Body of pancreas (tissue), 4 donors: Measurements from ENCODE around the gene SYCE3. TPM values are rescaled to one million over a fixed set of nuclear protein-coding genes. Genes with fewer than 3 reads are reported as not detected.

Experiments
- ATAC-seq: fragments of 150-250 bp; one replicate; pipeline ENCODE4 v1.9.1; 2016
- DNase-seq, 4 donors: peaks; one replicate each; pipeline ENCODE4 v3.0.0-alpha.2; 2019
- H3K27ac ChIP-seq, 4 donors: fragments of 200-600 bp; sonication (generic); 1 replicate in 3 of 4; 2 replicates in 1 of 4; pipeline versions ENCODE4 v1.5.1 to v1.6.1; 2016 to 2019; ENCODE audit warnings: mild to moderate bottlenecking in 1 of 4, mixed read lengths in 1 of 4, moderate library complexity in 1 of 4
- H3K27me3 ChIP-seq, 2 donors: fragments of 200-600 bp; sonication (generic); one replicate each; pipeline ENCODE4 v1.6.0; 2016; ENCODE audit warnings: mild to moderate bottlenecking in 1 of 2
- H3K36me3 ChIP-seq, 2 donors: fragments of 200-600 bp; sonication (generic); replicated peaks in 1 of 2; 2 replicates each; pipeline ENCODE4 v1.5.1; 2016; ENCODE audit warnings: low read depth in 2 of 2; ENCODE audit not compliant: insufficient read depth in 1 of 2
- H3K4me1 ChIP-seq: fragments of 200-600 bp; sonication (generic); one replicate; pipeline ENCODE4 v1.6.0; 2016
- H3K4me3 ChIP-seq, 2 donors: fragments of 200-600 bp; sonication (generic); 1 replicate in 1 of 2; 2 replicates in 1 of 2; pipeline ENCODE4 v1.5.1; 2016 to 2019
- H3K9me3 ChIP-seq, 3 donors: fragments of 200-600 bp; sonication (generic); 1 replicate in 2 of 3; 2 replicates in 1 of 3; pipeline ENCODE4 v1.5.1; 2016
- POLR2A ChIP-seq, 3 donors: fragments of 450-650 bp; IDR thresholded peaks; one replicate each; pipeline ENCODE4 v1.6.1; 2016; ENCODE audit warnings: antibody characterized with exemption in 3 of 3, mild to moderate bottlenecking in 2 of 3
- WGBS, 2 donors: methylation state at CpG; one replicate each; pipeline ENCODE4 v1.1.5; 2017; 5-methylcytosine and 5-hydroxymethylcytosine counted together
- intact Hi-C: fragments of 100-400 bp; cut with DNase I; formaldehyde crosslinking; loops from one replicate; pipeline ENCODE4 v1.15.1; 2023
- total RNA-seq, 2 donors: library from RNA; depleted of rRNA; stranded (reverse); fragments of >200 nt; gene quantifications; one replicate each; pipeline ENCODE4 v1.1.0, GENCODE V29; 2016
- TF ChIP-seq, protein P1 (sequence below), 7 experiments: fragments of 450-650 bp in 4 of 7; fragments of 200-600 bp in 3 of 7; sonication (generic) in 3 of 7; IDR thresholded peaks; one replicate each; pipeline ENCODE4 v1.5.1; 2016 to 2019; ENCODE audit warnings: antibody characterized with exemption in 7 of 7

SYCE3 gene
- total RNA-seq, 2 donors from 2014 or later: not detected

DNA sequence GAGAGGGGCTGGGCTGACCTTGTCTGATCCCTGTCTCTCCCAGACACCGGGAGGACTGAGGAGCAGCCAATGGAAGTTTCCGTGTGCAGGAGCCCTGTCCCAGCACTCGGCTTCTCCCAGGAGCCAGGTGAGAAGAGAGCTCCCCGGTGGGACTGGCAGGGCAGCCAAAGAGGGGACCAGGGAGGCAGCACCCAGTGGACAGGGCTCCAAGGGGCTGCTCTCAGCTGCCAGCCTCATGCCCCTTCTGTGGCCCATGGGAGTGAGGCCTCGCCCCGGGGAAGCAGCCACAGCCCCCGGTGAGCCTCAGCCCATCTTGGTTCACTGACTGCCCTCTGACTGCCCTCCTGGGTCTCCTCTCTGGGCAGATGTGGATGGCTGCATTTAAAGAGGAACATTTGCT is 44.1 kb downstream of the SYCE3 start:
- ATAC-seq: no peak

DNA sequence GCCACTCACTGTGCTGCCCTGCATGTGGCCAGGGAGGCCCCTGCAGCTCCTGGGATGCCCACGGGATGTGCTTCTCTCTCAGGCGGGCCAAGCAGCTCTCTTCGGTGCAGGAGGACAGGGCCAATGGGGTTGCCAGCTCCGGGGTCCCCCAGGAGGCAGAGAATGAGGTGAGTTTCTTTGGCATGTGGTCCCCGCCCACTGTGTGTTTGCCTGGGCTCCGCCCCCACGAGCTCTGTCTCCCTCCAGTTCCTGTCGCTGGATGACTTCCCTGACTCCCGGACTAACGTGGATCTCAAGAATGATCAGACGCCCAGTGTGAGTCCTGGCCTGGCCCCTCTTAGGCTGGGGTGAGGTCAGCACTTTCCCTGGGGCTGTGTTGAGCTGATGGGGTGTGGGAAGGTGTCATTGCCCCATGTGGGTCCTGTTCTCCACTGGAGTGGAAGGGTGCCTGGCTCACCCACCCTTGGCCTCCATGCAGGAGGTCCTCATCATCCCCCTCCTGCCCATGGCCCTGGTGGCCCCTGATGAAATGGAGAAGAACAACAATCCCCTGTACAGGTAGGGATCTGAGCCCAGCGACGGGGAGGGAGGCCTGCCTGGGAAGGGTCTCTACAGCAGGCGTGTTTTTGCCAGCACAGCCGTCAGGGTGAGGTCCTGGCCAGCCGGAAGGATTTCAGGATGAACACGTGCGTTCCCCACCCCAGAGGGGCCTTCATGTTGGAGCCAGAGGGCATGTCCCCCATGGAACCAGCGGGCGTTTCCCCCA is 45.0 kb downstream of the SYCE3 start:
- TF ChIP-seq, protein P1, sequence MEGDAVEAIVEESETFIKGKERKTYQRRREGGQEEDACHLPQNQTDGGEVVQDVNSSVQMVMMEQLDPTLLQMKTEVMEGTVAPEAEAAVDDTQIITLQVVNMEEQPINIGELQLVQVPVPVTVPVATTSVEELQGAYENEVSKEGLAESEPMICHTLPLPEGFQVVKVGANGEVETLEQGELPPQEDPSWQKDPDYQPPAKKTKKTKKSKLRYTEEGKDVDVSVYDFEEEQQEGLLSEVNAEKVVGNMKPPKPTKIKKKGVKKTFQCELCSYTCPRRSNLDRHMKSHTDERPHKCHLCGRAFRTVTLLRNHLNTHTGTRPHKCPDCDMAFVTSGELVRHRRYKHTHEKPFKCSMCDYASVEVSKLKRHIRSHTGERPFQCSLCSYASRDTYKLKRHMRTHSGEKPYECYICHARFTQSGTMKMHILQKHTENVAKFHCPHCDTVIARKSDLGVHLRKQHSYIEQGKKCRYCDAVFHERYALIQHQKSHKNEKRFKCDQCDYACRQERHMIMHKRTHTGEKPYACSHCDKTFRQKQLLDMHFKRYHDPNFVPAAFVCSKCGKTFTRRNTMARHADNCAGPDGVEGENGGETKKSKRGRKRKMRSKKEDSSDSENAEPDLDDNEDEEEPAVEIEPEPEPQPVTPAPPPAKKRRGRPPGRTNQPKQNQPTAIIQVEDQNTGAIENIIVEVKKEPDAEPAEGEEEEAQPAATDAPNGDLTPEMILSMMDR (IDR thresholded peaks at IDR 0.05): no peak
- no peak for TF ChIP-seq POLR2A (IDR thresholded peaks at IDR 0.05)
- H3K9me3 ChIP-seq: no peaks in the 10 kb centered on the region
- H3K27me3 ChIP-seq: no peaks in the 10 kb centered on the region
- intact Hi-C loops: no loop called here
- DNase-seq: no peak
- H3K27ac ChIP-seq: no peak overlapping the region
- H3K4me3 ChIP-seq: no peak overlapping the region
- no peak for ATAC-seq
- 79 to 87% methylated on average over 9 to 19 of the region's 20 CpGs for WGBS, 2 donors
- H3K36me3 ChIP-seq: peaks cover 0 to 5% of the 10 kb centered on the region in 2 donors
- no peaks in the 10 kb centered on the region for H3K4me1 ChIP-seq

More for the DNA sequence above, 44.1 kb downstream of the SYCE3 start:
- Histone ChIP-seq H3K9me3 (no peaks in the 10 kb centered on the region), H3K4me1 (no peaks in the 10 kb centered on the region), H3K4me3 (no peak overlapping the region), H3K27ac (no peak overlapping the region), H3K36me3 (peaks cover 0 to 12% of the 10 kb centered on the region in 2 donors), H3K27me3 (no peaks in the 10 kb centered on the region)
- no peak for DNase-seq
- intact Hi-C loops: no loop called here
- WGBS, 2 donors: 93% methylated on average over 7 of the region's 7 CpGs; no CpG with 5 or more reads in 1 of the 2 donors
- no peak for TF ChIP-seq POLR2A (IDR thresholded peaks at IDR 0.05)
- TF ChIP-seq, protein P1 (IDR thresholded peaks at IDR 0.05): no peak

GRCh38 chr22:50516891-50517290 is 45.8 kb downstream of the SYCE3 start:
- intact Hi-C loops: no loop called here

GRCh38 chr22:50516068-50516467 is 46.7 kb downstream of the SYCE3 start:
- H3K9me3 ChIP-seq: no peaks in the 10 kb centered on the region
- intact Hi-C loops: no loop called here
- no peaks in the 10 kb centered on the region for H3K4me1 ChIP-seq
- no peak overlapping the region for H3K4me3 ChIP-seq
- TF ChIP-seq, protein P1 (IDR thresholded peaks at IDR 0.05): no peak
- no peak for TF ChIP-seq POLR2A (IDR thresholded peaks at IDR 0.05)
- DNase-seq (no peak), ATAC-seq (no peak)
- H3K27me3 ChIP-seq: no peaks in the 10 kb centered on the region
- no peak overlapping the region for H3K27ac ChIP-seq
- WGBS, 2 donors: 93 to 98% methylated on average over 8 of the region's 8 CpGs
- peaks cover 0 to 5% of the 10 kb centered on the region in 2 donors for H3K36me3 ChIP-seq

More at GRCh38 chr22:50516891-50517290, 45.8 kb downstream of the SYCE3 start:
- no peak overlapping the region for H3K27ac ChIP-seq
- no peaks in the 10 kb centered on the region for H3K4me1 ChIP-seq
- TF ChIP-seq, protein P1 (IDR thresholded peaks at IDR 0.05): no peak
- no peak for TF ChIP-seq POLR2A (IDR thresholded peaks at IDR 0.05)
- no peaks in the 10 kb centered on the region for H3K27me3 ChIP-seq
- DNase-seq (no peak), ATAC-seq (no peak)
- H3K36me3 ChIP-seq: peaks cover 0 to 5% of the 10 kb centered on the region in 2 donors
- WGBS, 2 donors: 43 to 77% methylated on average over 1 to 16 of the region's 16 CpGs
- H3K4me3 ChIP-seq: no peak overlapping the region
- H3K9me3 ChIP-seq: no peaks in the 10 kb centered on the region

DNA sequence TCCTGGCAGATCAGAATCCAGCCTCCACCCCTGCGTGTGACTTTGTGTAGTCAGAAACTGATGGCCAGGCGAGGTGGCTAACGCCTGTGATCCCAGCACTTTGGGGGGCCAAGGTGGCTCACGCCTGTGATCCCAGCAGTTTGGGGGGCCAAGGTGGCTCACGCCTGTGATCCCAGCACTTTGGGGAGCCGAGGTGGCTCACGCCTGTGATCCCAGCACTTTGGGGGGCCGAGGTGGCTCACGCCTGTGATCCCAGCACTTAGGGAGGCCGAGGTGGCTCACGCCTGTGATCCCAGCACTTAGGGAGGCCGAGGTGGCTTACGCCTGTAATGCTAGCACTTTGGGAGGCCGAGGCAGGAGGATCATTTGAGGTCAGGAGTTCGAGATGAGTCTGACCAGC is 49.5 kb downstream of the SYCE3 start:
- H3K27ac ChIP-seq: no peak overlapping the region
- DNase-seq: no peak
- no peaks in the 10 kb centered on the region for H3K27me3 ChIP-seq
- peaks cover 11% of the 10 kb centered on the region for H3K4me1 ChIP-seq
- no peak overlapping the region for H3K4me3 ChIP-seq
- no peak for ATAC-seq
- H3K9me3 ChIP-seq: no peaks in the 10 kb centered on the region
- TF ChIP-seq, protein P1 (IDR thresholded peaks at IDR 0.05): no peak
- TF ChIP-seq POLR2A (IDR thresholded peaks at IDR 0.05): no peak
- no peaks in the 10 kb centered on the region for H3K36me3 ChIP-seq
- WGBS, 2 donors: 89 to 92% methylated on average over 7 to 15 of the region's 15 CpGs
- intact Hi-C loops: no loop called here
